Measurements from ENCODE around the gene PPHLN1.

PPHLN1 gene

GRCh38 chr12:42343721-42344120, 17.8 kb downstream of the PPHLN1 start:
- TF ChIP-seq, protein P1, sequence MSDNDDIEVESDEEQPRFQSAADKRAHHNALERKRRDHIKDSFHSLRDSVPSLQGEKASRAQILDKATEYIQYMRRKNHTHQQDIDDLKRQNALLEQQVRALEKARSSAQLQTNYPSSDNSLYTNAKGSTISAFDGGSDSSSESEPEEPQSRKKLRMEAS (IDR thresholded peaks at IDR 0.05): no peak
- no peak for TF ChIP-seq CREB1 (IDR thresholded peaks at IDR 0.05; ENCODE audit: low read depth)
- no peak for TF ChIP-seq EP300 (IDR thresholded peaks at IDR 0.05; ENCODE audit: borderline replicate concordance)
- no peak for TF ChIP-seq CEBPB (IDR thresholded peaks at IDR 0.05)
- TF ChIP-seq TAF1 (IDR thresholded peaks at IDR 0.05; ENCODE audit: low read depth): no peak
- no peak for TF ChIP-seq RAD21 (IDR thresholded peaks at IDR 0.05; ENCODE audit: low read depth)
- TF ChIP-seq, protein P2, sequence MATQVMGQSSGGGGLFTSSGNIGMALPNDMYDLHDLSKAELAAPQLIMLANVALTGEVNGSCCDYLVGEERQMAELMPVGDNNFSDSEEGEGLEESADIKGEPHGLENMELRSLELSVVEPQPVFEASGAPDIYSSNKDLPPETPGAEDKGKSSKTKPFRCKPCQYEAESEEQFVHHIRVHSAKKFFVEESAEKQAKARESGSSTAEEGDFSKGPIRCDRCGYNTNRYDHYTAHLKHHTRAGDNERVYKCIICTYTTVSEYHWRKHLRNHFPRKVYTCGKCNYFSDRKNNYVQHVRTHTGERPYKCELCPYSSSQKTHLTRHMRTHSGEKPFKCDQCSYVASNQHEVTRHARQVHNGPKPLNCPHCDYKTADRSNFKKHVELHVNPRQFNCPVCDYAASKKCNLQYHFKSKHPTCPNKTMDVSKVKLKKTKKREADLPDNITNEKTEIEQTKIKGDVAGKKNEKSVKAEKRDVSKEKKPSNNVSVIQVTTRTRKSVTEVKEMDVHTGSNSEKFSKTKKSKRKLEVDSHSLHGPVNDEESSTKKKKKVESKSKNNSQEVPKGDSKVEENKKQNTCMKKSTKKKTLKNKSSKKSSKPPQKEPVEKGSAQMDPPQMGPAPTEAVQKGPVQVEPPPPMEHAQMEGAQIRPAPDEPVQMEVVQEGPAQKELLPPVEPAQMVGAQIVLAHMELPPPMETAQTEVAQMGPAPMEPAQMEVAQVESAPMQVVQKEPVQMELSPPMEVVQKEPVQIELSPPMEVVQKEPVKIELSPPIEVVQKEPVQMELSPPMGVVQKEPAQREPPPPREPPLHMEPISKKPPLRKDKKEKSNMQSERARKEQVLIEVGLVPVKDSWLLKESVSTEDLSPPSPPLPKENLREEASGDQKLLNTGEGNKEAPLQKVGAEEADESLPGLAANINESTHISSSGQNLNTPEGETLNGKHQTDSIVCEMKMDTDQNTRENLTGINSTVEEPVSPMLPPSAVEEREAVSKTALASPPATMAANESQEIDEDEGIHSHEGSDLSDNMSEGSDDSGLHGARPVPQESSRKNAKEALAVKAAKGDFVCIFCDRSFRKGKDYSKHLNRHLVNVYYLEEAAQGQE (IDR thresholded peaks at IDR 0.05; ENCODE audit: low read depth): no peak
- no peak for TF ChIP-seq EGR1 (IDR thresholded peaks at IDR 0.05)
- no peak for TF ChIP-seq ZBTB7A (IDR thresholded peaks at IDR 0.05; ENCODE audit: low read depth)
- TF ChIP-seq NFIC (IDR thresholded peaks at IDR 0.05): no peak
- no peak for TF ChIP-seq USF1 (IDR thresholded peaks at IDR 0.05)
- no peak for TF ChIP-seq FOXM1 (IDR thresholded peaks at IDR 0.05; ENCODE audit: borderline replicate concordance, low read depth)
- TF ChIP-seq YY1 (IDR thresholded peaks at IDR 0.05; ENCODE audit: low read depth): no peak
- TF ChIP-seq TCF12 (IDR thresholded peaks at IDR 0.05; ENCODE audit: low read depth): no peak
- TF ChIP-seq TEAD4 (IDR thresholded peaks at IDR 0.05): no peak

GRCh38 chr12:42346403-42347002, 20.5 kb downstream of the PPHLN1 start:
- TF ChIP-seq TEAD4 (IDR thresholded peaks at IDR 0.05) (no peak), NFIC (IDR thresholded peaks at IDR 0.05) (no peak), FOXM1 (IDR thresholded peaks at IDR 0.05; ENCODE audit: borderline replicate concordance, low read depth) (no peak), YY1 (IDR thresholded peaks at IDR 0.05; ENCODE audit: low read depth) (no peak), TCF12 (IDR thresholded peaks at IDR 0.05; ENCODE audit: low read depth) (no peak), ZBTB7A (IDR thresholded peaks at IDR 0.05; ENCODE audit: low read depth) (no peak), TAF1 (IDR thresholded peaks at IDR 0.05; ENCODE audit: low read depth) (no peak), EP300 (IDR thresholded peaks at IDR 0.05; ENCODE audit: borderline replicate concordance) (no peak), RAD21 (IDR thresholded peaks at IDR 0.05; ENCODE audit: low read depth) (no peak)
- TF ChIP-seq, protein P2 (IDR thresholded peaks at IDR 0.05; ENCODE audit: low read depth): no peak
- TF ChIP-seq, protein P1 (IDR thresholded peaks at IDR 0.05): no peak

DNA sequence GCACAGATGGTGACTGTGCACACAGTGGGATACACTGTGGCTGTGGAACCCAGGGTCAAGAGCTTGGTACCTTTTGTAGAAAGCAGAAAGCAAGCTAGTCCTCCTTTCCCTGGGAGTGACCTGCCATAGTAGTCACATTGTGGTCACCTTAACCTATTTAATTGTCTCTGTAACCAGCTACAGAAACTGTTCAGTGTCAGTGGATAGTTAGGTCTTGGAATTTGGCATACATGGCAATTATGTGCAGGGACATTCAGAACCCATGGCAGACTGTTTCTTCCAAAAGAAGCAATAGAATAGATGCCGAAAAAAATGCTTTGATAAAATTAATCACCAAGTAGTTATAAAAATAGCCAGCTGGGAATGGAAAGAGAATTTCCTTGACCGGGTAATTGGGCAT, 30.4 kb downstream of the PPHLN1 start:
- TF ChIP-seq EP300 (IDR thresholded peaks at IDR 0.05; ENCODE audit: borderline replicate concordance) (no peak), RAD21 (IDR thresholded peaks at IDR 0.05; ENCODE audit: low read depth) (no peak), TCF12 (IDR thresholded peaks at IDR 0.05; ENCODE audit: low read depth) (no peak), USF1 (IDR thresholded peaks at IDR 0.05) (no peak), CREB1 (IDR thresholded peaks at IDR 0.05; ENCODE audit: low read depth) (no peak), ZBTB7A (IDR thresholded peaks at IDR 0.05; ENCODE audit: low read depth) (no peak)
- TF ChIP-seq, protein P1 (IDR thresholded peaks at IDR 0.05): no peak

DNA sequence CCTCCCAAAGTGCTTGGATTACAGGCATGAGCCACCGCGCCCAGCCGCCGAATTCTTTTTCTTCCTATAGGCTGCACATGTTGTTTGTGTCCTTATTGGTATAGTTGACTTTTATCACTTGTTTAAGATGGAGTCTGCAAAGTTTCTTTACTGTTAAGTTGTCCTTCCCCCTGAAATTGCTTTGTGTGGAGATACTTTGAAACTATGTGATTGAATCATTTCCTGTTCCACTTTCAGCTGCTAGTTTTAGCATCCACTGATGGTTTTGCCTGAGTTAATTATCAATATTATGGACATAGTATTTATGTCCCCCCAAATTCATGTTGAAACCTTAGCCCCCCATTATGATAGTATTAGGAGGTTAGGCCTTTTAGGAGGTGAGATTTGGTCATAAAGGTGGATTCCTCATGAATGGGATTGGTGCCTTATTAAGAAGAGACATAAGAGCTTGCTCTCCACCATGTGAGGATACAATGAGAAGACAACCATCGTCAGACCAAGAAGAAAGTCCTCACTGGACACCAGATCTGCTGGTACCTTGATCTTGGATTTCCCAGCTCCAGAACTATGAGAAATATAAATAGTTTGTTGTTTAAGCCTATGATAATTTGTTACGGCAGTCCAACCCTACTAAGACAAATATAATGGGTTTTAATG, 34.9 kb downstream of the PPHLN1 start:
- TF ChIP-seq NFIC (IDR thresholded peaks at IDR 0.05): no peak
- TF ChIP-seq, protein P2 (IDR thresholded peaks at IDR 0.05; ENCODE audit: low read depth): no peak
- TF ChIP-seq EGR1 (IDR thresholded peaks at IDR 0.05): no peak
- TF ChIP-seq RAD21 (IDR thresholded peaks at IDR 0.05; ENCODE audit: low read depth): no peak
- TF ChIP-seq CEBPB (IDR thresholded peaks at IDR 0.05): no peak
- TF ChIP-seq TEAD4 (IDR thresholded peaks at IDR 0.05): no peak
- no peak for TF ChIP-seq CREB1 (IDR thresholded peaks at IDR 0.05; ENCODE audit: low read depth)
- TF ChIP-seq FOXM1 (IDR thresholded peaks at IDR 0.05; ENCODE audit: borderline replicate concordance, low read depth): no peak
- no peak for TF ChIP-seq ZBTB7A (IDR thresholded peaks at IDR 0.05; ENCODE audit: low read depth)
- no peak for TF ChIP-seq USF1 (IDR thresholded peaks at IDR 0.05)
- no peak for TF ChIP-seq EP300 (IDR thresholded peaks at IDR 0.05; ENCODE audit: borderline replicate concordance)
- no peak for TF ChIP-seq TAF1 (IDR thresholded peaks at IDR 0.05; ENCODE audit: low read depth)
- TF ChIP-seq, protein P1 (IDR thresholded peaks at IDR 0.05): no peak
- TF ChIP-seq YY1 (IDR thresholded peaks at IDR 0.05; ENCODE audit: low read depth): no peak
- no peak for TF ChIP-seq TCF12 (IDR thresholded peaks at IDR 0.05; ENCODE audit: low read depth)
